Measurements from ENCODE around the gene GALNT2. TPM values are rescaled to one million over a fixed set of nuclear protein-coding genes. Genes with fewer than 3 reads are reported as not detected.

Gene GALNT2
- total RNA-seq, 1 donor from 2014 or later, result 49.8 TPM

GRCh38 chr1:230207598-230207997, 140.6 kb downstream of the GALNT2 start:
- no peak for DNase-seq (ENCODE audit: low read depth in 2 of 2)

GRCh38 chr1:230208619-230209261, 141.7 kb downstream of the GALNT2 start:
- no peak for DNase-seq (ENCODE audit: low read depth in 2 of 2)

- DNase-seq (ENCODE audit: low read depth in 2 of 2), result no peak
These were observed 143.4 kb downstream of the GALNT2 start for GRCh38 chr1:230210326-230210980.

- DNase-seq (ENCODE audit: low read depth in 2 of 2), result no peak
These were observed 143.9 kb downstream of the GALNT2 start for GRCh38 chr1:230210981-230211336.

GRCh38 chr1:230211436-230212145, 144.6 kb downstream of the GALNT2 start:
- peak in 1 of 2 donors; percentile 12 for DNase-seq (ENCODE audit: low read depth in 2 of 2)

GRCh38 chr1:230212405-230212936, 145.4 kb downstream of the GALNT2 start:
- peak in 1 of 2 donors; percentile 17 for DNase-seq (ENCODE audit: low read depth in 2 of 2)

- peak; percentile 90 to 94 for DNase-seq (ENCODE audit: low read depth in 2 of 2)
These were observed 148.0 kb downstream of the GALNT2 start for GRCh38 chr1:230215031-230215430.

GRCh38 chr1:230215529-230215928, 148.5 kb downstream of the GALNT2 start:
- DNase-seq (ENCODE audit: low read depth in 2 of 2), result no peak

- no peak for DNase-seq (ENCODE audit: low read depth in 2 of 2)
These were observed 149.9 kb downstream of the GALNT2 start for GRCh38 chr1:230216896-230217295.

GRCh38 chr1:230218667-230219066, 151.6 kb downstream of the GALNT2 start:
- no peak for DNase-seq (ENCODE audit: low read depth in 2 of 2)

GRCh38 chr1:230219174-230220067, 152.4 kb downstream of the GALNT2 start:
- no peak for DNase-seq (ENCODE audit: low read depth in 2 of 2)

GRCh38 chr1:230220478-230220877, 153.4 kb downstream of the GALNT2 start:
- DNase-seq (ENCODE audit: low read depth in 2 of 2), result no peak

GRCh38 chr1:230220907-230221306, 153.9 kb downstream of the GALNT2 start:
- DNase-seq (ENCODE audit: low read depth in 2 of 2), result no peak

GRCh38 chr1:230222678-230223077, 155.6 kb downstream of the GALNT2 start:
- no peak for DNase-seq (ENCODE audit: low read depth in 2 of 2)

GRCh38 chr1:230224101-230224960, 157.3 kb downstream of the GALNT2 start:
- DNase-seq (ENCODE audit: low read depth in 2 of 2), result no peak

- DNase-seq (ENCODE audit: low read depth in 2 of 2), result peak in 1 of 2 donors; percentile 16
These were observed 159.2 kb downstream of the GALNT2 start for GRCh38 chr1:230226007-230226800.

- DNase-seq (ENCODE audit: low read depth in 2 of 2), result no peak
These were observed 159.8 kb downstream of the GALNT2 start for GRCh38 chr1:230226814-230227213.

- no peak for DNase-seq (ENCODE audit: low read depth in 2 of 2)
These were observed 161.3 kb downstream of the GALNT2 start for GRCh38 chr1:230228236-230228897.

GRCh38 chr1:230230273-230230672, 163.2 kb downstream of the GALNT2 start:
- peak in 1 of 2 donors; percentile 31 for DNase-seq (ENCODE audit: low read depth in 2 of 2)
